GOT3 (cell line): ENCODE results near the gene RGS17.
"Not testable (repeated sequence)": the region's sequence is repeated elsewhere in the genome, so short reads cannot be mapped to it uniquely, and the experiment has no call there.

ENCODE experiments used
- DNase-seq: peaks from one replicate; lab custom pipeline; 2025; ENCODE audit warnings: mixed read lengths; lab: John Stamatoyannopoulos, UW

Gene RGS17

DNA sequence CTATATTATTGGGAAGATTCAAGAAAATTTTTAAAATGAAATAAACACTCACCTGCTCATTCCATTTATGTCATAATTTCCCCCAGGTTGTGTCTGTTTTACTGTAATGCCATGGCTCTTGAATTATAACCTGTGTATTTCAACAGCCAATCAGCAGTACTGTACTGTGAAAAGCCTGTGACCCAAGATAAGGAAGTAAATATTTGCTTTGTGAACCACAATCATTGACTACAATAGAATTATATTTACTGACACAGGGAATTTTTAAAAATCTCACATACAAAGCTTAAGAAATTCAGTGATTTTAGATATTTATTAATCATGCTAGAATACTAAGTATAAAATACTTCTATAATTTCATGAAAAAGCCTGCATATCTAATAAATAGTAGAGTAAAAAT is 6.0 kb downstream of the RGS17 start:
- DNase-seq = no peak

DNA sequence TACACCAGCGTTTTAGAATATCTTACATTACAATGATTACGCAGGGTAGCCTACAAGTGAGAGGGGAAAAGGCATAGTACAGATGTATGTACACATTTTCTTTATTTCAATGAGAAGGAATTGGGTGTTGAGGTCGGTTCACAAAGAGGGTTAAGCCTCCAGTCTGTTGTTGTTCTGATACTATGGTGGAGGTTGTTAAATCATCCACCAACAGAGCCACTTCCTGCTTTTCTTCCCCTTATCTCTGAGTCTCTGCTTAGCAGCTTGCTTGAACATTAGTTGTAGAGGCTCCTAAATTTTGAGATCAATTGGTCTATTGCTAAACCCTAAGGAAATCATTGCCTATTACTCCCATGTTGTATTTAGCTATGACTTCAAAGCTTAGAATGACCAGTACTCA is 7.3 kb downstream of the RGS17 start:
- no peak for DNase-seq

DNA sequence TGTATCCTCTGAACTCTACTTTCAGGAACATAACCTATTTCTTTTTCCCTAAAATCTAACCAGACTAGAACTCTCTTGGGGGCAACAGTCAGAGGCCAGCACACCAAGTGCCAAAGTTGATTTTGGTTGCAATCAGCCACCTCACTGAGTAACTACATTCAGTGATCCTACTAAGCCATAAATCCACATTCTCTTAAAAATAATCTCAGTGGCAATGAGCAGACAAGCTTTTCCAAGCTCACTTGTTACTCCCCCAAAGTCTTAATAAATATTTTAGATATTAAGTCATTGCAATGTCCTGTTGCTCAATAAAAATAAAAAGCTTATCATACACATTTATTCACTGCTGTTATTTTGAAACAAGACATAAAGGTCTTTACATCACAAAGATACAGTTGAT is 9.8 kb downstream of the RGS17 start:
- no peak for DNase-seq

DNA sequence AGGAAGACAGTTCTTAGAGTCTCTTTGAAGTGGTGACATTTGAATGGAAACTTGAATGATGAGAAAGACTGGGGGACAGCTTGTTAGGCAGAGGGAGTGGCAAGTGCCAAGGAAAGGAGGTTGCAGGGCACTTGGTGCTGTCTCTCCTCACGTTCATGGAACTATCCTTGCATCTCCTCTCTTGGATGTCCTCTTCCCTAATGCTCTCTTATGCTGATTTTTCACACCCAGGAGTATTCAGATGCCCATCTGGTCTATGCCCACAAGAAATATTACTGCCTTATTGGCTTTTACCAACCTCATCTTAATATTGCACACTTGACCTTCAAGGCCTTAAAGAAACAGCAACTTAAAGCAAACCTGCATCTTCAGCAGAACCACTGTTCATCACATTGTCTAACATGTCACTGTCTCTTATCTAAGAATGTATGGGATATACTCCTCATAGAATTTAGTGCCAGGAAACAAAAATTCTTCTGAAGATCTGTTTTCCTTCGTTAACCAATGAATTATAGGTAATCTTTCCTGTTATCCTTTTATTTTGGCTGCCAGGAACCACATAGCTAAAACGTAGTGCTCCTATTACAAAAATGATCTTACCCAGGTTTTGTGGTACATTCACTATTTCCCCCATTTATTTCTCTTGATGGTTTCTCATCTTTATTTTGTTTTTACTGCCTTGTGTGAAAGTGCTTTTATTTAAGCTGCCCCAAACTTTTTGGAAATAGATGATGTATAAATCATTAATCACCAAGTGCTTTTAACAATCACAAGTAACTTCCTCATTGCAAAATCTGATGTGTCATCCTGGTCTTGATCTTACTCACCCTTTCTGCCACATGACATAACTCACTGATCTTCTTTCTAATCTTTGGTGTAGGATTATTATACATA is 12.8 kb downstream of the RGS17 start:
- no peak for DNase-seq

DNA sequence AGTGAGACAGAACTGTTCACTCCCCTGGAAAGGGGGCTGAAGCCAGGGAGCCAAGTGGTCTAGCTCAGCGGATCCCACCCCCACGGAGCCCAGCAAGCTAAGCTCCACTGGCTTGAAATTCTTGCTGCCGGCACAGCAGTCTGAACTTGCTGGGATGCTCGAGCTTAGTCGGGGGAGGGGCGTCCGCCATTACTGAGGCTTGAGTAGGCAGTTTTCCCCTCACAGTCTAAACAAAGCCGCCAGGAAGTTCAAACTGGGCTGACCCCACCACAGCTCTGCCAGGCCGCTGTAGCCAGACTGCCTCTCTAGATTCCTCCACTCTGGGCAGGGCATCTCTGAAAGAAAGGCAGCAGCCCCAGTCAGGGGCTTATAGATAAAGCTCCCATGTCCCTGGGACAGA is 20.0 kb downstream of the RGS17 start:
- not testable (repeated sequence) for DNase-seq

DNA sequence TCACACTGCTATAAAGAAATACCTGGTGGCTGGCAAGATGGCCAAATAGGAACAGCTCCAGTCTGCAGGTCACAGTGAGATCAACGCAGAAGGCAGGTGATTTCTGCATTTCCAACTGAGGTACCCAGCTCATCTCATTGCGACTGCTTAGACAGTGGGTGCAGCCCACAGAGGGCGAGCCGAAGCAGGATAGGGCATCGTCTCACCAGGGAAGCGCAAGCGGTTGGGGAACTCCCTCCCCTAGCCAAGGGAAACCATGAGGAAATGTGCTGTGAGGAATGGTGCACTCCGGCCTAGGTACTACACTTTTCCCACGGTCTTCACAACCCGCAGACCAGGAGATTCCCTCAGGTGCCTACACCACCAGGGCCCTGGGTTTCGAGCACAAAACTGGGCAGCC is 20.5 kb downstream of the RGS17 start:
- DNase-seq = not testable (repeated sequence)

DNA sequence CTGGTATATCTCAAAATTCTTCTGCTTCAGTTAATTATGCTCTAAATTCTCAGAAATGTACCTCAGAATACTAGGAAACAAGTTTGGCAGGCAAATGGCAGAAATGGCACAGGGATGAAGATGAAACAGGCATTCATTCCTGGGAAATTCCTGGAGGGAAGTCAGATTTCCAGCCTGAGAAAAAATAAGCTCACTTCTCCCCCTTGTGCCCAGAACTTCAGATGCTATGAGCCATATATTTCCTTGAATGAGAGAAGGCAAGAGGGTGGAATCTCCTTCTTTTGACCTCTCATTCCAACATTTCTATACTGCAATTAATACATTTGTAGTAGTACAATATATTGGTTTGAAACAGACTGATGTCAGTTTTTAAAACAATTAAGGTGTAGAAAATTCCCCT is 22.8 kb downstream of the RGS17 start:
- DNase-seq = no peak

DNA sequence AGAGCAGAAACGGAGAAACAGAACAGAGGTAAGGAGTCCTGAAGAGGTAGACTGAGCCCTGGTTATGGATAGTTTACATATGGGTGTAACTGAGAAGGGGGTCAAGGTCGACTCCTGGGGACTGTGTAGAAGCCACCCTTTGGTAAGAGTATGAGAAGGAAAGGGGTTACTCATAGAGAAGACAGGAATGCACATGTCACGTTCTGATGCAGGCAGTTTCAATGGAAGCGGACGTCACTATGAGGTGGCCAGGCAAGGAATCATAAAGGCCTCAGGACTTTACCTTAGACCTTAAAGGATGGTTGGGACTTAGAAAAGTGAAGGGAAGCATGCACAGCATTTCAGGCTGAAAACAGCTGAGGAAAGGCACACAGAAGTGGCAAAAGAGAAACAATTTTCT is 25.1 kb downstream of the RGS17 start:
- DNase-seq = no peak

DNA sequence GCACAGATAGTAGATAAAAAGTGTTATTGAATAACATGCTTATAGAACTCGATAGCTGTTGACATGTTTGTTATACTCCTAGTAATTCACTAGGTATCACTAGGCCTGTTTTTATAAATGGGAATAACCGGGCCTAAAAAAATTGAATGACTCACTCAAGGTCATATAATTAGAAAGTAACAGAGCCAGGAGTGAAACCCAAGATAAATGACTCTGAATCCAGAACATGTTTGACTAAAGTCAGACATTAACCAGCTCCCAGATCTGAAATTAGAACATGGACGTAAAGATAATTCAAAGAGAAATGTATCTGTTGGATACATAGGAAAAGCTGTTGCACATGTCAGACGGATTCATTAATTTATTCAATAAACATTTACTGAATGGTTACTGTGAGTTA is 26.9 kb downstream of the RGS17 start:
- DNase-seq = no peak

DNA sequence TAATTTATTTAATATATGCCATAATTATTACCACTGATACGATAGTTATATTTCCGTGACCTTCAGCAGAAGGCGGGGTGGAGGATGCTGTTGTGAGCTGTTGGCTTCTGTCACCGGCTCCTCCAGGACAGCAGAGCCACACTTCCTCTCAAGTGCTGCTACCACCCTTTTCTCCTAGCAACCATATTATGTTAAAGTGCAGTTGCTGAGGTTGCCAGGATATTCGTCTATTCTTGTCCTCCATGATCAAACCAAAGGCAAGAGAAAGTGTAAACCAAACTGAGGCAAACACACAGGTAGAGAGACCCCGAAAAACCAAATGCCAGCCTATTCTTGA is 27.8 kb downstream of the RGS17 start:
- no peak for DNase-seq

DNA sequence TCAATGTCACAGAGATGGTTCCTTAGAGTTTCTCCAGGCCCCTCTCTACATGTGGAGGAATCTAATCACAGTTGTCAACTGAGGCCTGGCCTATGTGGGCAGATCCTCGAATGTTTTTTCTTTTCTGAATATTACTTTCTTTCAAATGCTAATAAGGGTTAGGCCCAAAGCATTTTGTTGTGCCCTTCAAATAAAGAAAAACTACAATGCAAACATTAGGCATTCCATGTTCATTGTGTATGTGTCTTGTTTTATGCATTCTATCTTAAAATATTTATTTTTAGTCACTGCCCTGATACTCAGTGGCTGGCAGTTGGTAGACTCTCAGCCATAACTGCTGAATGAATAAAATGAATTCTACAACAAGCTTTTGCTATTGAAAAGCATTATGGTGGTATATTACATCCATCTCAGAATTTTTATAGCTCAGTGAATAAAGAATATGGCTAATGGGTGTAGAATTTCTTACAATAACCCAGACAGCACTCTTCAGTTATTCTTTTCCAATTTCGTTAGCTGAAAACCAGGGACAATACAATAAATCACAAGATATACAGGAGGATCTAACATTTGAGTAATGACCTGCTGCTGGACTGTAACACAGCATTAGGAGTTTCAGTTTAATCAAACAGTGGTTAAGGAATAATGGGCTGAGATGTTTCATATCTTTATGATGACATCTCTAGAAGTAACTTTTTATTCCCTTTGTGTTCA is 28.3 kb downstream of the RGS17 start:
- DNase-seq = no peak

DNA sequence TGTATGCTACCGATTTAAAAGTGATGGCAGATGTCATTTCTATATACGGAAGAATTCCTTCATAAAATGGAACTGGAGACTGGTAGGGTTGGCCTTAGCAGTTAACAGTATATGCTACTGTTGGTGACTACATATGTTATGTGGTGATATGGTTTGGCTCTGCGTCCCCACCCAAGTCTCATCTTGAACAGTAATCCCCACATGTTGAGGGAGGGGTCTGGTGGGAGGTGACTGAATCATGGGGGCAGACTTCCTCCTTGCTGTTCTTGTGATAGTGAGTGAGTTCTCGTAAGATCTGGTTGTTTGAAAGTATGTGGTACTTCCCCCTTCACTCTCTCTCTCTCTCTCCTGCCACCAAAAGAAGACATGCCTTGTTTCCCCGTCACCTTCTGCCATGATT is 29.6 kb downstream of the RGS17 start:
- no peak for DNase-seq

DNA sequence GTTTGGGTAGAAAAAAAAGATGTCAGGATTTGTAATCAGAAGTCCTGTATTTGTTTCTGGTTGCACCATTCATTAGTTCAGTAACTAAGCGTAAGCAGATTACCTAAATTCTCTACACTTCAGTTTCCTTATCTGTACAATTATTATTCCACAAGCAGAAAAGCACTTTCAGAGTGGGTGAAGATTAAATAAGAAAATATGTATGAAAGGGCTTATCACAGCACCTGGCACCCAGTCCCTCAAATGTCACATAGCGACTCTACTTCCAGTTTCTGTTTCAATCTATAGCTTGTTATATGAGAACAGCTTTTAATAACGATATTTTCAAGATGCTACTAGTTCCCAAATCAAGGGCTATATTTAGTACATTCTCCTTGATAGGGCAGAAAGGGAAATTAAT is 31.4 kb downstream of the RGS17 start:
- DNase-seq = no peak

DNA sequence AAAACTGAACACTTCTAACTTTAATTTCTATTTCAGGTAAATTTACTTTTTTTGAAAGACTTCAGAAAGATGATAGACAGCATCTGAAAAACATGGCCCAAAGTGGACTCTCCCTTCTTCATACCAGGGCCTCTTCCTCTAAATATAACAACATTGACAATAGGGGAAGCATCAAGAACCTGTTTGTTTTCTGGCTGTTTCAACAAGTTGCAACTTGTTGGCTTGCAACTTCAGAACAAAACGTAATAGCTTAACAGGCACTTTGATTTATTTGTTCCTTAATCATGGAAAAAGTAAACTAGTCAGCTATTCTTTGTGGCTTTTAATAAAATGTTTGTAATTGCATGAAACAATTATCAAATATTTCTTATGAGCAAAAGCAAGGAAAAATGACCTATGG is 34.3 kb downstream of the RGS17 start:
- no peak for DNase-seq

DNA sequence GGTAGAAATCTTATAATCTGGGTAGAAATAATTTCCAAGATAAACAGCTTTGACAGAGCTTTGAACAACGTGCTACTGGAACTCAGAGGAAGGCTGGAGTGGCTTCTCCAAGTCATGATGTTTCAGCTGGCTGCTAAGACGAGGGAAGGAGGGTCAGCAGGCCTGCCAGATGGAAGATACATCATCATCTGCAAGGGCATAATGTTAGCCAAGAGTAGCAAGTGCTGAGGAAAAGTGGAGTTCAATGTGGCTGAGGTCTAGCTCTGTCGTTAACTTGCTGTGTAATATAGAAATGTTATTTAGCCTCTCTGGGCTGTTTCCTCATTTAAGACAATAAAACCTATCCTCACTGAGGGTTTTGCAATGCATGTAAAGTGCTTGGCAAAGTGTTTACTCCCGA is 35.1 kb downstream of the RGS17 start:
- DNase-seq = no peak

DNA sequence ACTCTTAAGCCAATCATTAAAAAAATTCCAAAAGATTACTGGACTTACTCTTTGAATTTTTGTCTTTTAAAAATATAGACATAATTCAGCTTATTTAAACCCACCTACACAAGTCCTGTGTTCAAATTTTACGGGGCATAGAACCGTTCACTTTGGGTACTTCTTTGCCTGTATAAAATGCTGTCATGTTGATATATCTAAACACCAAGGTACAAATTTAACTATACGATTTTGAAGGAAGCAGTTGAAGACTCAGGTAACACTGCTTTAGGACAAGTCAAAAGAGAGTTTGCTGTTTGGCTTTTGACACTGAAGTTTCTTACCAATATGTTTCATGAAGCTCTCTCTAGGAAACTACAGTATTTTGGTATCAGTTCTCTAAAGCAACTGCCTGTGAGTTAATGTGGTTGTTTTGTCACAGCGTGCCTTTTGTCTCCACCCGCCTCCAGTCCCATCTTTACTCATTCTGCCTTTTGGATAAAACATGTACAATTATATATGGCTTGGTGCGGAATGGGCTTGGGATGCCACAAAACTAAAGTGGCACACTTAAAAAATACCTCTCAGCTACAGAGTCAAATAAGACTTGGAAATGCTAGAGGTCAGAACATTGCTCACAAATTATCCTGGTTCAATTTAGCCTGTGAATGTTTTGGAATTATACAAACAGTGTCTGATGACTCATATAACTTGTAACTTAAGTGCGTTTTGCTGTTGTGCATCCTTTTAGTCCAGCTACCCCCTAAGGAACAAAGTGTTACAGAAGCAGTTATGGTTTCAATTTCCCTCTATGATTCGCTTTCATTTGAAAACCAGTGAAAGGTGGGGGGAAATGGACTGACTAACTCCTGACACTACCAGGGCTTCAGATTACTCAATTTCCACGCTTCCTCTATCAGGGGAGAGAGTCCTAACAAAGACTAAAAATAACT is 38.7 kb downstream of the RGS17 start:
- DNase-seq = no peak

DNA sequence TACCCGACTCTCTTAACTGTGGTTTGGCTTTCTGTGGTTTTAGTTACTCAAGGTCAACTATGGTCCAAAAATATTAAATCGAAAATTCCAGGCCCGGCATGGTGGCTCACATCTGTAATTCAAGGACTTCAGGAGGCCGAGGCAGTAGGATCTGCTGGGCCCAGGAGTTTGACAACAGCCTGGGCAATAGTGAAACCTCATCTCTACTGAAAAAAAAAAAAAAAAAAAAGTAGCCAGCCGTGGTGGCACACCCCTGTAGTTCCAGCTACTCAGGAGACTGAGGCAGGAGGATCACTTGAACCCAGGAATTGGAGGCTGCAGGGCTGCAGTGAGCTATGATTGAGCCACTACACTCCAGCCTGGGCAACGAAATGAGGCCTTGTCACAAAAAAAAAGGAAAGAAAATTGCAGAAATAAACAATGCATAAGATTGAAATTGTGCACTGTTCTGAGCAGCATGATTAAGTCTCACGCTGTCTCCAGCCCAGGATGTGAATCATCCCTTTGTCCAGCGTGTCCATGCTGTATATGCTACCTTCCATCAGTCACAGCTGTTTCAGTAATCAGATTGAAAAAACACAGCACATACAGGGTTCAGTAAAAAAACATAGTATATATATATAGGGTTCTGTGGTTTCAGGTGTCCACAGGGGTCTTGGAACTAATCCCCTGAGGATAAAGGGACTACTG is 40.7 kb downstream of the RGS17 start:
- DNase-seq = no peak

DNA sequence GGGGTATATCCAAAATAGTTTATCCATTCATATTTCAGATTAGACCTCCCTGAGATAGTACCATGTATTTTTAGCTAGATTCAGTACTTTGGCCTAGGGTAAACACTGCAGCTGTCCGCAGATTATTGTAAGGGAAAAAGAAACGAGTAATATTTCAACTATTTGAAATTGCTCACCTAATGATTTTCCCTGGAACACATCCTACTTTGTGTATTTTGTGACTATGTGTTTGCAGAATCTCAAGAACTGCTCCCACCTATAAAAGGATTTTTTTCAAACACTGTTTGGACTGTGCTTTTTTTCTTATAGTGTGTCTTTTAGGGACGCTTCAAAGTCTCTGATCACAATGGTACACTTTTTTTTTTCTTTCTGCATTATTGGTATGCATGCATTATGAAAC is 42.3 kb downstream of the RGS17 start:
- no peak for DNase-seq

DNA sequence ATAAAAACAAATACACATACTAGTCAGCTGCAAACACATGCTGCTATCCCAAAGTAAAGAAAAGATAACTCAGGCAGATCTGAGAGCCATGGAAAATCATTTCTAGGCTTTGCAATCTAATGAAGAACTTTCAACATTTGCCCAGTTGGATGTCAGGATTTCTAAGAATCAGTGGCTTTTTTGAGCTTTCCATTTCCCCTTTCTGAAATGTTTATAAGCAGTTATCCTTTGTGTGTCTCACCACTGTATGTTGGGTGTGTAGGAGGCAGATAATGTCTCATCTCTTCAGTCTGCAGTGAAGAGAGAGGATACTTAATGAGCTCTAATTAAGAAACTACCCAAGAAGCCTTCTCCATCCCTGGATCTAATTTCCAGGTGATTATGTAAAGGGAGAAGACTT is 43.6 kb downstream of the RGS17 start:
- DNase-seq = no peak

DNA sequence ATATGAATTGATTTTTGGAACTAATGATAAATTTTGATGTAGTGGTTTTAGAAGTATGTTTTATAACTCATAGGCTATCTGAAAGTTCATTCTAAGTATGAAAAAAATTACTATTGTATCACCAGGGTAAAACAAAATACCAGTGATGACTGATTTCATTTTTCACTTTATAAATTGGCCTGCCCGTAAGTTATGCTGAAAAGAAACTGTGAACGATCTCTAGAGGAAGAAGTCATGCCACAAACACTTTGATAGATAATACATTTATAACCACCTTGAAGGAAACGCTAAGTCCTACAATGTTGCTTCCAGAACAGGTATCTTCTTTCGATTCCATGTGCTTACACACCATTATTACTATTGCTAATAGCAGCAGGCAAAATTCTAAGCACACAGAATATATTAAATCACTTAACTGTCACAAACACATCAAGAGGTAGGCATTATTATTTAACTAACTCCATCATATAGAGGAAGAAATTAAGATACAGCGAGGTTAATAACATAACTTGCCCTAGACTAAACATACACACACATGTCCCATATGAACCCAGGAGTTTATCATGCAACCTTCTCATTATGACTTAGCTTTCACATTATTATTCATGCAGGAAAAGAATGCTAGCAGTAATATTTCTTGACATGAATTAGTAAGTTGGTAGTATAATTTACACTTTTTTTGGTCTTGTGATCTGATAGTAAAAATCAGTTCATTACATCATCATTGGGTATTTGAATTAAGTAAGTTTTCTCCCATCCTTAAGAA is 44.7 kb downstream of the RGS17 start:
- no peak for DNase-seq

DNA sequence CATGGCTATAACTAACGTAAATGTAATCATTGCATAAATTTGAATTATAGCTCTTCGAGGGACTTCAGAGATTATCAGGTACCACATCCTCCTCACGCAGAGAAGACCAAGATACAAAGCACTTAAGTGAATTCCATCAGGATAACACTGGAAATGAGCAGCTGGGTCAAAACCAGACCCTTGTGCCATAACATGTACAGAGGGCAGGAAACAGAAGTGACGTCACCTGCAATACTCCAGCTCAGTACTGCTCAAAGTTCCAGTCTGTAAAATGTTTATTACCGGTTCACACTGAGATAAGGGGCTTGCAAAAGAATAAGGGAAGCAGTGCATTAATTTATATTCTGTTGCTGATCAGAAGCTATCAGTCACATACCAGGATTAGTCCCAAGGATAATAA is 45.8 kb downstream of the RGS17 start:
- DNase-seq = no peak
